Breast epithelium (tissue), 3 donors: ENCODE measurements around the gene MRPL27.

Experiments
- CTCF ChIP-seq, 3 donors: fragments of 450-650 bp; IDR thresholded peaks; one replicate each; pipeline ENCODE4 v1.5.1; 2016 to 2017; ENCODE audit warnings: antibody characterized with exemption in 3 of 3, mild to moderate bottlenecking in 3 of 3, moderate library complexity in 3 of 3
- POLR2A ChIP-seq: fragments of 450-650 bp; IDR thresholded peaks from one replicate; pipeline ENCODE4 v1.6.1; 2016; ENCODE audit warnings: antibody characterized with exemption, mild to moderate bottlenecking, moderate library complexity
- POLR2AphosphoS5 ChIP-seq, 3 donors: sonication (generic); formaldehyde crosslinking; IDR thresholded peaks; one replicate each; pipeline ENCODE4 v1.6.1; 2017; ENCODE audit warnings: antibody characterized with exemption in 3 of 3

- TF ChIP-seq POLR2A (no peak), CTCF (IDR thresholded peaks at IDR 0.05) (no peak), POLR2AphosphoS5 (IDR thresholded peaks at IDR 0.05) (no peak)
Measured at GRCh38 chr17:50356892-50357510, 16.0 kb downstream of the MRPL27 start.
